ENCODE results near the gene CCDC97.
"Not testable (repeated sequence)": the region's sequence is repeated elsewhere in the genome, so short reads cannot be mapped to it uniquely, and the experiment has no call there.

- not testable (repeated sequence) for TF ChIP-seq CTCF, POLR2A, EP300 (IDR thresholded peaks at IDR 0.05)
Observed at GRCh38 chr19:41289814-41290213, 20.2 kb upstream of the CCDC97 start.

All from tibial nerve (tissue), 4 donors.